H4 (cell line): ENCODE measurements around the gene RORC. TPM values are rescaled to one million over a fixed set of nuclear protein-coding genes. Genes with fewer than 3 reads are reported as not detected.
"Not testable (repeated sequence)": the region's sequence is repeated elsewhere in the genome, so short reads cannot be mapped to it uniquely, and the experiment has no call there.

Source experiments
- DNase-seq: peaks from one replicate; pipeline ENCODE4 v3.0.0-alpha.2; 2015; ENCODE audit warnings: low spot score
- total RNA-seq: library from RNA; depleted of rRNA; stranded (reverse); fragments of >200 nt; shearing (Covaris generic); gene quantifications from 2 replicates; pipeline ENCODE4 v1.2.3, GENCODE V29; 2014; rRNA removed

RORC gene
- total RNA-seq: 0.60 and 1.2 TPM in 2 replicates

GRCh38 chr1:151831605-151832004 is at the start of gene RORC:
TSS of gene RORC (minus strand) at chr1:151831802. CDS start at chr1:151831764, 38 bp downstream.
- DNase-seq: no peak

- no peak for DNase-seq
These were observed 44.0 kb upstream of the RORC start for GRCh38 chr1:151875419-151876097.

GRCh38 chr1:151872776-151873175 is 41.2 kb upstream of the RORC start:
- not testable (repeated sequence) for DNase-seq

- DNase-seq: no peak
These were observed 39.9 kb upstream of the RORC start for GRCh38 chr1:151871284-151872030.

- no peak for DNase-seq
These were observed 36.9 kb upstream of the RORC start for GRCh38 chr1:151868486-151868885.

- peak; percentile 35 for DNase-seq
These were observed 36.3 kb upstream of the RORC start for GRCh38 chr1:151867765-151868411.

GRCh38 chr1:151867321-151867720 is 35.7 kb upstream of the RORC start:
- no peak for DNase-seq

- no peak for DNase-seq
These were observed 32.8 kb upstream of the RORC start for GRCh38 chr1:151864411-151864810.

- no peak for DNase-seq
These were observed 31.0 kb upstream of the RORC start for GRCh38 chr1:151862604-151863003.

GRCh38 chr1:151860504-151861187 is 29.0 kb upstream of the RORC start:
- no peak for DNase-seq

- no peak for DNase-seq
These were observed 28.3 kb upstream of the RORC start for GRCh38 chr1:151859891-151860293.

- DNase-seq: no peak
These were observed 27.5 kb upstream of the RORC start for GRCh38 chr1:151858886-151859665.

GRCh38 chr1:151858030-151858746 is 26.6 kb upstream of the RORC start:
- DNase-seq: no peak

GRCh38 chr1:151855933-151856332 is 24.3 kb upstream of the RORC start:
- DNase-seq: no peak

- not testable (repeated sequence) for DNase-seq
These were observed 23.9 kb upstream of the RORC start for GRCh38 chr1:151855516-151855915.

- no peak for DNase-seq
These were observed 23.1 kb upstream of the RORC start for GRCh38 chr1:151854658-151855057.

- no peak for DNase-seq
These were observed 21.9 kb upstream of the RORC start, which contains the start of gene THEM5 for GRCh38 chr1:151853411-151853943. TSS of gene THEM5 (minus strand) at chr1:151853712. CDS start at chr1:151853565, 147 bp downstream.

GRCh38 chr1:151852733-151853132 is 21.1 kb upstream of the RORC start:
- no peak for DNase-seq

- no peak for DNase-seq
These were observed 20.3 kb upstream of the RORC start for GRCh38 chr1:151851886-151852285.

GRCh38 chr1:151849871-151850270 is 18.3 kb upstream of the RORC start:
- no peak for DNase-seq
